VCaP (cell line): ENCODE results near the gene TSC22D1.

ENCODE experiments used
- H3K27ac ChIP-seq: fragments of 450-650 bp; 2 replicates; pipeline ENCODE4 v1.5.1; 2017
- TF ChIP-seq, protein P1 (sequence below): fragments of 450-650 bp; conservative IDR thresholded peaks from 2 replicates; pipeline ENCODE4 v1.5.1; 2017; ENCODE audit warnings: mild to moderate bottlenecking, moderate library complexity

TSC22D1 gene

GRCh38 chr13:44417446-44417845 lies 158.7 kb downstream of the TSC22D1 start:
- TF ChIP-seq, protein P1, sequence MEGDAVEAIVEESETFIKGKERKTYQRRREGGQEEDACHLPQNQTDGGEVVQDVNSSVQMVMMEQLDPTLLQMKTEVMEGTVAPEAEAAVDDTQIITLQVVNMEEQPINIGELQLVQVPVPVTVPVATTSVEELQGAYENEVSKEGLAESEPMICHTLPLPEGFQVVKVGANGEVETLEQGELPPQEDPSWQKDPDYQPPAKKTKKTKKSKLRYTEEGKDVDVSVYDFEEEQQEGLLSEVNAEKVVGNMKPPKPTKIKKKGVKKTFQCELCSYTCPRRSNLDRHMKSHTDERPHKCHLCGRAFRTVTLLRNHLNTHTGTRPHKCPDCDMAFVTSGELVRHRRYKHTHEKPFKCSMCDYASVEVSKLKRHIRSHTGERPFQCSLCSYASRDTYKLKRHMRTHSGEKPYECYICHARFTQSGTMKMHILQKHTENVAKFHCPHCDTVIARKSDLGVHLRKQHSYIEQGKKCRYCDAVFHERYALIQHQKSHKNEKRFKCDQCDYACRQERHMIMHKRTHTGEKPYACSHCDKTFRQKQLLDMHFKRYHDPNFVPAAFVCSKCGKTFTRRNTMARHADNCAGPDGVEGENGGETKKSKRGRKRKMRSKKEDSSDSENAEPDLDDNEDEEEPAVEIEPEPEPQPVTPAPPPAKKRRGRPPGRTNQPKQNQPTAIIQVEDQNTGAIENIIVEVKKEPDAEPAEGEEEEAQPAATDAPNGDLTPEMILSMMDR: no peak
- H3K27ac ChIP-seq: no peak overlapping the region

- H3K27ac ChIP-seq: no peak overlapping the region
These were observed 159.4 kb downstream of the TSC22D1 start for GRCh38 chr13:44416744-44417143.

GRCh38 chr13:44416301-44416700 lies 159.8 kb downstream of the TSC22D1 start:
- no peak overlapping the region for H3K27ac ChIP-seq
- TF ChIP-seq, protein P1: no peak

More at GRCh38 chr13:44416744-44417143, 159.4 kb downstream of the TSC22D1 start:
- TF ChIP-seq, protein P1: no peak

DNA sequence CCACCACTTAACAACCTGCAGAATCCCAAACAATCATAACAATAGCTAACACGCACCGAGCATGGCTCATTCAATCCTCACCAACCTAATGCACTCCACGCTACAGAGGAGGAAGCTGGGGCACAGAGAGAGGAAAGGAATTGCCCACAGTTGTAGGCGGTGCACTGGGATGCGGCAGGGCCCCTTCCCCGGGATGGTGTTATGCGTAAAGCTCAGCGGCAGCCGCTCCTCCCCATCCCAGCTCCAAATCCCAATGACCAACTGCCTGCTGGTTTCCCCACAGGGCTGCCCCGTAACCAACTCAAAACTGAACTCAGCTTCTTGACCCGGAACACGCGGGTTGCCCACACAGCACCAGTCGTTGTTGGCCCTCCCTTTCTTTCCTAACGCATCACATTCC lies 160.3 kb downstream of the TSC22D1 start:
- TF ChIP-seq, protein P1: no peak
- no peak overlapping the region for H3K27ac ChIP-seq

DNA sequence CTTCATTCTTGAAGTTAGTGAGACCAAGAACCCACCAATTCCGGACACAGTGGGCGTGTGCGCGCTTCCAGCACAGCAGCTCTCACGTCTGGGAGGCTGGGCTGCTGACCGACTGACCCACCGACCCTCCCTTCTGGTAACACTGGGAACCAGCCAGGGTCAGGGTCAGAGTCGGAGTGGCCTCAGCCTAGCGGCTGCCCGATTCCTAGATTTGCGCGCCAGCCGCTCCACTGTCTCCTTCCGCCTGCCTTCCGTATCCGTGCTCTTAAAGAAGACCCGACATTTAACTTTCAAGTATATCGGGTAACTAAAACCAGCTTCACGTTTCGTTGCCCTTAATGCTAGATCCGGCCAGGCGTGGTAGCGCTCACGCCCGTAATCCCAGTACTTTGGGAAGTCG lies 161.4 kb downstream of the TSC22D1 start:
- H3K27ac ChIP-seq: no peak overlapping the region
- TF ChIP-seq, protein P1: no peak

DNA sequence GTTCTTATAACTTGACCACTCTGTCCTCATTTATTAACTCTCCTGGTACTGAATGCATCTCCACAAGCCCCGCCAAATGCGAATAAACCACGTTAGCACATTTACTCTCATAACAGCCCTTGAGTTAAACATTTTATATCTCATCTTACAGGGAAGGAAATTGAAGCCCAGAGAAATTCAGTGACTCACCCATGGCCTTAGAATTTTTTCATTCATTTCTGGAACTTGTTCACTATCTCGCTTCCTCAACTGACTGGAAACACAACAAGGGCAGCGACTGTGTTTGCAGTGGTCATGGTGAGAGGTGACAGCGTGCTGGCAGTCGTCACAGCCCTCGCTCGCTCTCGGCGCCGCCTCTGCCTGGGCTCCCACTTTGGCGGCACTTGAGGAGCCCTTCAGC lies 163.0 kb downstream of the TSC22D1 start:
- TF ChIP-seq, protein P1: no peak
- no peak overlapping the region for H3K27ac ChIP-seq

- TF ChIP-seq, protein P1: no peak
- H3K27ac ChIP-seq: no peak overlapping the region
These were observed 163.7 kb downstream of the TSC22D1 start for GRCh38 chr13:44412346-44412935.
